MM.1S (cell line): ENCODE measurements around the gene ACSL5.

Experiments
- DNase-seq: peaks from one replicate; pipeline ENCODE4 v3.0.0-alpha.2; 2015
- H2AFZ ChIP-seq: fragments of 300-600 bp; sonication (generic); 2 replicates; pipeline ENCODE4 v1.6.0; 2016; ENCODE audit warnings: antibody characterized with exemption, low read length
- H3F3A ChIP-seq: fragments of 300-600 bp; sonication (generic); 2 replicates; pipeline ENCODE4 v1.6.1; 2016; ENCODE audit warnings: mild to moderate bottlenecking, antibody characterized with exemption, low read length, moderate library complexity, mixed read lengths; ENCODE audit not compliant: insufficient read depth
- H3K27ac ChIP-seq: fragments of 300-600 bp; sonication (generic); 2 replicates; pipeline ENCODE4 v1.5.1; 2016; ENCODE audit warnings: mild to moderate bottlenecking, low read length
- H3K27me3 ChIP-seq: fragments of 300-600 bp; sonication (generic); replicated peaks from 2 replicates; pipeline ENCODE4 v1.6.0; 2016; ENCODE audit warnings: low read length; ENCODE audit not compliant: insufficient read depth
- H3K36me3 ChIP-seq: fragments of 300-600 bp; sonication (generic); replicated peaks from 2 replicates; pipeline ENCODE4 v1.6.1; 2016; ENCODE audit warnings: mild to moderate bottlenecking, low read length, mixed read lengths; ENCODE audit not compliant: insufficient read depth
- H3K4me1 ChIP-seq: fragments of 300-600 bp; sonication (generic); 2 replicates; pipeline ENCODE4 v1.6.1; 2016; ENCODE audit warnings: low read length, mixed read lengths
- H3K4me2 ChIP-seq: fragments of 300-600 bp; sonication (generic); 2 replicates; pipeline ENCODE4 v1.6.0; 2016; ENCODE audit warnings: low read depth, low read length
- H3K4me3 ChIP-seq: fragments of 300-600 bp; sonication (generic); 2 replicates; pipeline ENCODE4 v1.5.1; 2016; ENCODE audit warnings: low read length, mixed read lengths
- H3K79me2 ChIP-seq: fragments of 300-600 bp; sonication (generic); 2 replicates; pipeline ENCODE4 v1.6.1; 2016; ENCODE audit warnings: mixed run types, low read length, mixed read lengths
- H3K9ac ChIP-seq: fragments of 300-600 bp; sonication (generic); 2 replicates; pipeline ENCODE4 v1.6.1; 2016; ENCODE audit warnings: low read length, mixed read lengths
- H3K9me2 ChIP-seq: fragments of 300-600 bp; sonication (generic); replicated peaks from 2 replicates; pipeline ENCODE4 v1.6.1; 2016; ENCODE audit warnings: mild to moderate bottlenecking, low read length, mixed read lengths; ENCODE audit not compliant: insufficient read depth
- H3K9me3 ChIP-seq: fragments of 300-600 bp; sonication (generic); replicated peaks from 2 replicates; pipeline ENCODE4 v1.6.1; 2016; ENCODE audit warnings: mild to moderate bottlenecking, low read length, mixed read lengths; ENCODE audit not compliant: insufficient read depth
- H4K20me1 ChIP-seq: fragments of 300-600 bp; sonication (generic); 2 replicates; pipeline ENCODE4 v1.6.1; 2016; ENCODE audit warnings: mild to moderate bottlenecking, low read length, moderate library complexity, mixed read lengths; ENCODE audit not compliant: insufficient read depth
- CTCF ChIP-seq: fragments of 300-600 bp; sonication (generic); IDR thresholded peaks from 2 replicates; pipeline ENCODE4 v1.5.1; 2016; ENCODE audit warnings: antibody characterized with exemption, low read length, mixed read lengths
- EZH2 ChIP-seq: fragments of 300-600 bp; sonication (generic); optimal IDR thresholded peaks from 2 replicates; pipeline ENCODE3; 2017; ENCODE audit warnings: low read depth, mild to moderate bottlenecking, antibody characterized with exemption, low read length, mixed read lengths
- EZH2phosphoT487 ChIP-seq: fragments of 300-600 bp; sonication (generic); IDR thresholded peaks from 2 replicates; pipeline ENCODE4 v1.6.1; 2018; ENCODE audit warnings: antibody characterized with exemption, low read length

The ACSL5 gene

DNA sequence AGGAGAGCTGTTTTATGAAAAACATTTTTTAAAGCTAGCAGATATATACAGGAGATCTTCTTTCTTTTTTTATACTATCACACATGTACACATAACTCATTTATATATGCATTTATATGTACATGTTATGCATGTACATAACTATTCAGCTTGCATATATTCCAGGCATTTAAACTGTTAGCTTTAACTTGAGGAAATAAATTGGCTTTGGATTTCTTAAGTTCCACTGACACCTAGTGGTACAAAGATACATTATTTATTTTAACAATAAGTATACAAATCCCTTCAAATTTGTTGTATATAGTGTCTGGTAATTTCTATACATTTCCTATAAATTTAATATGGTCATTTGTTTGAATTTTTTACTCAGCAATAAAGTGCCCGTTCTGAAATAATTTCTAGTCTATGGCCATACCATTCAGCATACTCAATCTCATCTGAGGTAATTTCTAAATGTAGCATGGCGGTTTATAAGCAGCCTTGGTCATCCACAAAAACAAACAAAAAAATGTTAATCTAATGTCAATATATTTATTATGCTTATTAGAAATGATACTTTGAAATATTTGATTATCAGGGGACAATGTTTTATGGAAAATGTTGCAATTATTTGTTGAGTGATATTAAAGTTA is 61.2 kb downstream of the ACSL5 start:
- H3K9me2 ChIP-seq: no peaks in the 10 kb centered on the region
- no peak overlapping the region for H3K27ac ChIP-seq
- no peak overlapping the region for H3K9ac ChIP-seq
- no peaks in the 10 kb centered on the region for H3K4me1 ChIP-seq
- no peaks in the 10 kb centered on the region for H3F3A ChIP-seq
- no peaks in the 10 kb centered on the region for H4K20me1 ChIP-seq
- DNase-seq: peak; percentile 31
- TF ChIP-seq CTCF (peak; percentile 39; the same call in 1 of the 2 replicates), EZH2phosphoT487 (no peak)
- no peak overlapping the region for H2AFZ ChIP-seq
- no peak overlapping the region for H3K4me3 ChIP-seq
- no peak overlapping the region for H3K4me2 ChIP-seq
- no peaks in the 10 kb centered on the region for H3K9me3 ChIP-seq
- no peaks in the 10 kb centered on the region for H3K79me2 ChIP-seq
- H3K36me3 ChIP-seq: no peaks in the 10 kb centered on the region; the same call in 1 of the 2 replicates
- no peaks in the 10 kb centered on the region for H3K27me3 ChIP-seq

GRCh38 chr10:112438356-112438755 is 64.4 kb downstream of the ACSL5 start:
- H2AFZ ChIP-seq: no peak overlapping the region

GRCh38 chr10:112441520-112441919 is 67.6 kb downstream of the ACSL5 start:
- no peaks in the 10 kb centered on the region for H3K36me3 ChIP-seq
- H3K79me2 ChIP-seq: peaks cover 14% of the 10 kb centered on the region
- no peaks in the 10 kb centered on the region for H3K9me2 ChIP-seq

More at GRCh38 chr10:112438356-112438755, 64.4 kb downstream of the ACSL5 start:
- Histone ChIP-seq H3K9me2 (no peaks in the 10 kb centered on the region), H3K9me3 (no peaks in the 10 kb centered on the region), H3K27ac (no peak overlapping the region), H3K79me2 (no peaks in the 10 kb centered on the region), H4K20me1 (no peaks in the 10 kb centered on the region), H3K27me3 (no peaks in the 10 kb centered on the region), H3F3A (no peaks in the 10 kb centered on the region), H3K36me3 (no peaks in the 10 kb centered on the region; the same call in 1 of the 2 replicates), H3K4me1 (no peaks in the 10 kb centered on the region), H3K9ac (no peak overlapping the region), H3K4me2 (no peak overlapping the region), H3K4me3 (no peak overlapping the region)
- TF ChIP-seq EZH2 (no peak), EZH2phosphoT487 (no peak), CTCF (no peak)
- DNase-seq: no peak

More at GRCh38 chr10:112441520-112441919, 67.6 kb downstream of the ACSL5 start:
- Histone ChIP-seq H3K4me1 (peaks cover 6% of the 10 kb centered on the region; the same call in 1 of the 2 replicates), H3K4me2 (no peak overlapping the region), H2AFZ (no peak overlapping the region), H3F3A (no peaks in the 10 kb centered on the region), H4K20me1 (no peaks in the 10 kb centered on the region), H3K9me3 (no peaks in the 10 kb centered on the region), H3K9ac (no peak overlapping the region), H3K27me3 (no peaks in the 10 kb centered on the region), H3K4me3 (no peak overlapping the region), H3K27ac (no peak overlapping the region)
- no peak for DNase-seq
- TF ChIP-seq EZH2phosphoT487 (no peak), EZH2 (no peak), CTCF (no peak)
